Brain microvascular endothelial cell (primary cell): ENCODE data around the gene TADA2B.

Experiments used
- DNase-seq: peaks from one replicate; pipeline ENCODE4 v3.0.0-alpha.2; 2020
- H3K27ac ChIP-seq: fragments of 250-450 bp; sonication (Bioruptor Pico); 2 replicates; pipeline ENCODE4 v1.5.1; 2020; ENCODE audit warnings: mild to moderate bottlenecking, moderate library complexity
- H3K27me3 ChIP-seq: fragments of 250-450 bp; sonication (Bioruptor Pico); replicated peaks from 2 replicates; pipeline ENCODE4 v1.5.1; 2020; ENCODE audit warnings: mild to moderate bottlenecking
- H3K36me3 ChIP-seq: fragments of 250-450 bp; sonication (Bioruptor Pico); replicated peaks from 2 replicates; pipeline ENCODE4 v1.5.1; 2020; ENCODE audit warnings: mild to moderate bottlenecking
- H3K4me3 ChIP-seq: 2 replicates; pipeline ENCODE4 v1.5.1; 2011; ENCODE audit warnings: low read depth, mild to moderate bottlenecking, control low read depth, low read length, moderate library complexity
- CTCF ChIP-seq: IDR thresholded peaks from 2 replicates; pipeline ENCODE4 v1.5.1; 2011; ENCODE audit warnings: low read depth, mild to moderate bottlenecking, moderate library complexity, low read length, control low read depth, inconsistent platforms; ENCODE audit errors: missing control alignments
- in situ Hi-C: cut with HindIII; loops from 2 replicates; pipeline ENCODE4 v1.10.0; 2017; ENCODE audit warnings: low sequenced_read_pairs, low pct_ligation_motif_present

Gene TADA2B

GRCh38 chr4:7037425-7037824, 5.7 kb upstream of the TADA2B start:
- no peak overlapping the region for H3K4me3 ChIP-seq
- peak; percentile 39 for TF ChIP-seq CTCF
- peaks cover 3% of the 10 kb centered on the region for H3K36me3 ChIP-seq
- no peak overlapping the region for H3K27ac ChIP-seq
- in situ Hi-C loops, result no loop called here
- no peaks in the 10 kb centered on the region for H3K27me3 ChIP-seq
- no peak for DNase-seq

GRCh38 chr4:7040765-7041164, 2.4 kb upstream of the TADA2B start:
- no peaks in the 10 kb centered on the region for H3K36me3 ChIP-seq

GRCh38 chr4:7041246-7041645, 1.9 kb upstream of the TADA2B start:
- no peaks in the 10 kb centered on the region for H3K27me3 ChIP-seq
- H3K27ac ChIP-seq, result no peak overlapping the region
- in situ Hi-C loops, result no loop called here
- no peaks in the 10 kb centered on the region for H3K36me3 ChIP-seq
- no peak for TF ChIP-seq CTCF
- DNase-seq, result no peak
- H3K4me3 ChIP-seq, result no peak overlapping the region

More at GRCh38 chr4:7040765-7041164, 2.4 kb upstream of the TADA2B start:
- no peak for DNase-seq
- in situ Hi-C loops, result no loop called here
- no peak for TF ChIP-seq CTCF
- Histone ChIP-seq H3K4me3 (no peak overlapping the region), H3K27ac (no peak overlapping the region), H3K27me3 (no peaks in the 10 kb centered on the region)

GRCh38 chr4:7041801-7042502, 1.2 kb upstream of the TADA2B start:
- in situ Hi-C loops, result no loop called here
- Histone ChIP-seq H3K4me3 (peak overlapping the region; percentile 70), H3K36me3 (no peaks in the 10 kb centered on the region), H3K27me3 (no peaks in the 10 kb centered on the region), H3K27ac (peak overlapping the region; percentile 53)
- TF ChIP-seq CTCF, result no peak
- no peak for DNase-seq

GRCh38 chr4:7042503-7043283, 479 bp upstream of the TADA2B start:
- peak; percentile 95 for DNase-seq
- Histone ChIP-seq H3K27me3 (no peaks in the 10 kb centered on the region), H3K4me3 (peak overlapping the region; percentile 70), H3K36me3 (no peaks in the 10 kb centered on the region), H3K27ac (peak overlapping the region; percentile 53)
- in situ Hi-C loops, result no loop called here
- no peak for TF ChIP-seq CTCF
